AG09319 (cell line): ENCODE results near the gene RETNLB.

Source experiments
- DNase-seq: peaks from one replicate; pipeline ENCODE4 v3.0.0-alpha.2; 2010; ENCODE audit warnings: low read depth; ENCODE audit errors: extremely low read depth
- TF ChIP-seq, protein P1 (sequence below): IDR thresholded peaks from 2 replicates; pipeline ENCODE4 v1.5.1; 2011; ENCODE audit warnings: low read depth, mild to moderate bottlenecking, inconsistent platforms, low read length, moderate library complexity

The RETNLB gene

DNA sequence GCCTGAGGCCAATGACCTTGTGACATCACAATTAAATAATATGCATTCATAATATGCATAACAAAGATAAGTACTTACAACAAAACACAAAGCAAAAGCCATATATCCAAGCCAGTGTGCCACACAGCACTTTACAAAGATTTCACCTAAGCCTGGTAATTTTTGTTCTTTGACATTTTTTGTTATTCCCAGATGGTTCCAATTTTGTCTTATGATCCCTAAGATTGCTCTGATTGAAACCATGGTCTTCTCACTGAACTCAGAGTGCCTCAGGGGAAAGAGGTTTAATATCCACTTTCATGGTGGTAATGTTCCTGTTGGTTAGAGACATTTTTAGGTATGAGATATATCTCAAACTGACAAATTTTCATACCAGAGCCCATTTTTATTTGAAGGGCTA, 29.1 kb downstream of the RETNLB start:
- TF ChIP-seq, protein P1, sequence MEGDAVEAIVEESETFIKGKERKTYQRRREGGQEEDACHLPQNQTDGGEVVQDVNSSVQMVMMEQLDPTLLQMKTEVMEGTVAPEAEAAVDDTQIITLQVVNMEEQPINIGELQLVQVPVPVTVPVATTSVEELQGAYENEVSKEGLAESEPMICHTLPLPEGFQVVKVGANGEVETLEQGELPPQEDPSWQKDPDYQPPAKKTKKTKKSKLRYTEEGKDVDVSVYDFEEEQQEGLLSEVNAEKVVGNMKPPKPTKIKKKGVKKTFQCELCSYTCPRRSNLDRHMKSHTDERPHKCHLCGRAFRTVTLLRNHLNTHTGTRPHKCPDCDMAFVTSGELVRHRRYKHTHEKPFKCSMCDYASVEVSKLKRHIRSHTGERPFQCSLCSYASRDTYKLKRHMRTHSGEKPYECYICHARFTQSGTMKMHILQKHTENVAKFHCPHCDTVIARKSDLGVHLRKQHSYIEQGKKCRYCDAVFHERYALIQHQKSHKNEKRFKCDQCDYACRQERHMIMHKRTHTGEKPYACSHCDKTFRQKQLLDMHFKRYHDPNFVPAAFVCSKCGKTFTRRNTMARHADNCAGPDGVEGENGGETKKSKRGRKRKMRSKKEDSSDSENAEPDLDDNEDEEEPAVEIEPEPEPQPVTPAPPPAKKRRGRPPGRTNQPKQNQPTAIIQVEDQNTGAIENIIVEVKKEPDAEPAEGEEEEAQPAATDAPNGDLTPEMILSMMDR: no peak
- DNase-seq: no peak

DNA sequence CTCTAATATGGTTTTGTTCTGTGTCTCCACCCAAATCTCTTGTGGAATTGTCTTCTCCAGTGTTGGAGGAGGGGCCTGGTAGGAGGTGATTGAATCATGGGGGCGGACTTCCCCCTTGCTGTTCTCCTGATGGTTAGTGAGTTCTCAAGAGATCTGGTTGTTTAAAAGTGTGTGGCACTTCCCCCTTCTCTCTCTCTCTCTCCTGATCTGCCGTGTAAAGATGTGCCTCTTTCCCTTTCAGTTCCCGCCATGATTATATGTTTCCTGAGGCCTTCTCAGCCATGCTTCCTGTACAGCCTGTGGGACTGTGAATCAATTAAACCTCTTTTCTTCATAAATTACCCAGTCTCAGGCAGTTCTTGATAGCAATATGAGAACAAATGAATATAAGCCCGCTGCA, 33.1 kb downstream of the RETNLB start:
- TF ChIP-seq, protein P1: no peak
- DNase-seq: no peak

DNA sequence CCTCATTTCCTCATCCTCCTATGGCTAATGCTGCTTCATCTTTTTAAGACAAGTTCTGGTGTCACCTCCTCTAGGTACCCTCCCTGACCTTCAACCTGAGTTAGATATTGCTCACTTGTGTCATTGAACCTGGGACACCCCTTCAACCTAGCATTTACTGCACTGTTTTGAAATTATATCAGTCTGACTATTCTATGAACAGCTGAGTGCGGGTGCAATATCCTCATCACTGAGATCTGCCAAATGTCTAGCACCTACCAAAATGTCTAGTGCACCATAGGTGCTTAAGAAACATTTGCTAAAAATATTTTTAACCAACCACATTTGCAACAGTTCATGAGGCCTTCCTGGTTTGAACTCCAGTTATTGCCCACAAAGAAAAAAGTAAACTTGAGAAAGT, 34.5 kb downstream of the RETNLB start:
- TF ChIP-seq, protein P1: no peak
- no peak for DNase-seq

DNA sequence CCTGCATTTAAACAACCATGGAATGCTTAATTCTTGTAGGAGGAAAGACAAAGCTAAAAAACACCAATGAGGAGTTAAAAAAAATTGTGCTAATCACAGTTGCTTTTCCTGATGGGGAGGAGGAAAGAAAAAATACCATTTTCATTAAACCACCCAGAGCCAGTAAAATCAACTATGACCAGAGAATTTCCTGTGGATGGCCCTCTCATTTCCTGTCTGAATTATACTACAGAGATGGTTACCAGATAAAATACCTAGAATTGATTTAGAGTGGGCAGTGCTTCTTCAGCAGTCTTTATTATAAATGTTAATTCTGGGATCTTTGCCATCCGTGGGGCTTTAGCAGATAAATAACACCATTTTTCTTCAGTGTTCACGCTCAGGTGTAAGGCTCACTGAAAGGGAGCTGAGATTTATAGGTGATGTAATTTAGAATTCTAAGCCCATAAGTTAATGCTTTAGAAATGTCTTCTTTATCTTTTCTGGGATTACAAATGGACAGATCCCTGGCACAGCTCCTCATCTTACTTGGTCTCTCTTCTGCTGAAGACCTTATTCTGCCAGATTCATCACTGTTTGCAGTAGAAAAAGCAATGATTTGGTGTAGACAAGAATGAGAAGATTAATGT, 37.9 kb downstream of the RETNLB start:
- TF ChIP-seq, protein P1: no peak
- no peak for DNase-seq

DNA sequence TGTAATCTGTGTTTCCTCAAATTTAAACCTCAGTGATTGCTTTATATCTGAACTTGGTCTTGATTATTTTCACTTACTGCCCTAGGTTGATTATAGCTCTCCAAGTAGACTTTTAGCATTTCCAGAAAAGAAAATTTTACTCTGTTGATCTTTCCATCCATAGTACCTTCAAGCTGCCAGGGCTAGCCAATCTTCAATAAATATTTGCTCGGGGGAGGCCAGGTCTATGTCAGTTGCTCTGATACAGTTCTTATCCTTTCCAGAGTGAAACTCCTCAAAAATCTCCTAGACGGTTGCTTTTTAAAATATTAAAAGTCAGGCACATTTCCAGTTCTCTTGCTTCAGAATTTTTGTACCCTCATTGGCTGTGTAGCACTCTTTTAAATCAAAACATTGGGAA, 38.8 kb downstream of the RETNLB start:
- DNase-seq: no peak
- TF ChIP-seq, protein P1: no peak

DNA sequence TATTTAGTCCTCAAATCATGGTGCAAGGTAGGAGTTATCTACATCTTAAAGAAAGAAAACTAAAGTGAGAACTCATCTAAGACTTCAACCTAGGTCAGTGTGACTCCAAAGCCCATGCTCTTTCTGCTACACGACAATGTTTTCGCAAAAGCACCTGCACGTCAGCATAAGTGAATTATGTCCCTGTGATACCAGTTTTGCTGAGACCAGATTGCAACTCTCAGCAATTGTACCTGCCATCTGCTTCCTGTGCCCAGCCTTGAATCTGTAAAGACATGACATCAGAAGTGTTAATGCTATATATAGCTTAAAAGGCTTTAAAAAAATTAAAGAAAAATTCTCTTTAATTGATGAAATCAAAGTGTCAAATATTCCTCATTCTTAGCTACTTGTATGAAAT, 43.4 kb downstream of the RETNLB start:
- DNase-seq: no peak
- TF ChIP-seq, protein P1: no peak

DNA sequence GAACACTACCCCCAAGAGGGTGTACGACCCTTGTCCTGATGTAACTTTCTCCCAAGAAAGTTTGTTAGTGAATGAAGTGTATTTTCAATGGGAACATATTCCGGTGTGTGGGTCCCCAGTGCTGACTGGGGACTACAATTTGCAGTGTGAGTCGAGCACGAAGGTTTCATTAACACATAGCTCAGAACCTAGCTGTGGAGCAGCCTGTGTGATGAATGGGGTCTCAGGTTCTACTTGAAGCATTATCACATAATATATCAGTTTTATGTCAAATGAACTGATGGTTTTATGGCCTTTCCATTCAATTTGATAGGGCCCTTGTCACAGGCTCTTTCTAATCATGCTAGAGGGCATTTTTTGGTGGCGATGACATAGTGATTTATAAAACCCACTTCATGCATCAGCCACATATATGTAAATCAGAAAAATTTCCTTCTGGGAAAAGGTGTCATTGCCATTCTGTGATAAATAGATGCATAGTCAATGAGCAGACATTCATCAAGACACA, 44.1 kb downstream of the RETNLB start:
- TF ChIP-seq, protein P1: no peak
- DNase-seq: no peak
